ENCODE measurements around the gene SHANK1.

- TF ChIP-seq EZH2 (IDR thresholded peaks at IDR 0.05; ENCODE audit: borderline replicate concordance, low read length) (no peak), CTCF (IDR thresholded peaks at IDR 0.05; ENCODE audit: low read length) (no peak)
Measured at GRCh38 chr19:50662651-50663481, 56.7 kb downstream of the SHANK1 start.

Data from OCI-LY1 (cell line).